Measurements from ENCODE around the gene CEP55.

DNA sequence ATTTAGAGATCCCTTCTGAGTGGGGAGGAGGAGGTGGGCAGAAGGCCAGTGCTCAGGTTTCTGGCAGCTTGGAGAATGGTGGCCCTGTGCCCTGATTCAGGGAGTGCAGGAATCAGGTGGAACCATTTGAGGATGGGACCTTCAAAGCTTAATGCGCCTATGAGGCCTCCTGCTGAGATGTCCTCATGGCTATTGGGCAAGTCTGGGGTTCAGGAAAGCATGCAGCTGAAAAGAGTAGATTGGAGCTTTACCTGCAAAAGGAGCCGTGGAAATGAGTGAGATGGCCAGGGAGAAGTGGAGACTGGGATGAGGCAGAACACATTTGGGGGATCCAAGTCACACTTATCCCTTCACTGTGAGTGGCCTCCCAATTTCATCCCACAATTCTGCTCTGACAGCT lies 76.2 kb downstream of the CEP55 start:
- TF ChIP-seq, protein P1, sequence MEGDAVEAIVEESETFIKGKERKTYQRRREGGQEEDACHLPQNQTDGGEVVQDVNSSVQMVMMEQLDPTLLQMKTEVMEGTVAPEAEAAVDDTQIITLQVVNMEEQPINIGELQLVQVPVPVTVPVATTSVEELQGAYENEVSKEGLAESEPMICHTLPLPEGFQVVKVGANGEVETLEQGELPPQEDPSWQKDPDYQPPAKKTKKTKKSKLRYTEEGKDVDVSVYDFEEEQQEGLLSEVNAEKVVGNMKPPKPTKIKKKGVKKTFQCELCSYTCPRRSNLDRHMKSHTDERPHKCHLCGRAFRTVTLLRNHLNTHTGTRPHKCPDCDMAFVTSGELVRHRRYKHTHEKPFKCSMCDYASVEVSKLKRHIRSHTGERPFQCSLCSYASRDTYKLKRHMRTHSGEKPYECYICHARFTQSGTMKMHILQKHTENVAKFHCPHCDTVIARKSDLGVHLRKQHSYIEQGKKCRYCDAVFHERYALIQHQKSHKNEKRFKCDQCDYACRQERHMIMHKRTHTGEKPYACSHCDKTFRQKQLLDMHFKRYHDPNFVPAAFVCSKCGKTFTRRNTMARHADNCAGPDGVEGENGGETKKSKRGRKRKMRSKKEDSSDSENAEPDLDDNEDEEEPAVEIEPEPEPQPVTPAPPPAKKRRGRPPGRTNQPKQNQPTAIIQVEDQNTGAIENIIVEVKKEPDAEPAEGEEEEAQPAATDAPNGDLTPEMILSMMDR (conservative IDR thresholded peaks at IDR 0.05), result no peak
- no peak for TF ChIP-seq ZFX (IDR thresholded peaks at IDR 0.05)
